Measurements from ENCODE around the gene ACKR2.

- no peak for TF ChIP-seq POLR2A (IDR thresholded peaks at IDR 0.05)
- TF ChIP-seq CTCF (IDR thresholded peaks at IDR 0.05) = no peak
These were observed at the start of gene ACKR2 for GRCh38 chr3:42809202-42809601.

Data from prostate gland (tissue), 2 donors.